GM15510 (cell line): ENCODE data around the gene KRT5.

Source experiments
- POLR2A ChIP-seq: IDR thresholded peaks from 3 replicates; pipeline ENCODE4 v1.6.1; 2011; ENCODE audit warnings: borderline replicate concordance; ENCODE audit not compliant: insufficient read length; ENCODE audit errors: extremely low read depth

Gene KRT5

DNA sequence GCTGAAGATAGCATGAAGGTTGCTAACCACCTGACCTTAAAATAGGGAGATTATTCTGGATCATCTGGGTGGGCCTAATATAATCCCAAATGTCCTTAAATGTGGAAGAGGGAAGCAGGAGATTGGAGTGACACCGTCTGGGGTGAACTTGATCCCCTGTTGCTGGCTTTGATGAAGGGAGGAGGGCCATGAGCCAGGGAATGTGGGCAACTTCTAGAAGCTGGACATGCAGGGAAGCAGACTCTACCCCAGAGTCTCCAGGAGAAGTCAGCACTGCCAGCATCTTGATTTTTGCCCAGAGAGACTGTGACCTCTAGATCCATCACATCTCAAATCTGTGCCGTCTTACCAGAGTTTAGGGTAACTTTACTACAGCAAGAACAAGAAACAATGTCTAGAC lies 9.2 kb upstream of the KRT5 start:
- no peak for TF ChIP-seq POLR2A

DNA sequence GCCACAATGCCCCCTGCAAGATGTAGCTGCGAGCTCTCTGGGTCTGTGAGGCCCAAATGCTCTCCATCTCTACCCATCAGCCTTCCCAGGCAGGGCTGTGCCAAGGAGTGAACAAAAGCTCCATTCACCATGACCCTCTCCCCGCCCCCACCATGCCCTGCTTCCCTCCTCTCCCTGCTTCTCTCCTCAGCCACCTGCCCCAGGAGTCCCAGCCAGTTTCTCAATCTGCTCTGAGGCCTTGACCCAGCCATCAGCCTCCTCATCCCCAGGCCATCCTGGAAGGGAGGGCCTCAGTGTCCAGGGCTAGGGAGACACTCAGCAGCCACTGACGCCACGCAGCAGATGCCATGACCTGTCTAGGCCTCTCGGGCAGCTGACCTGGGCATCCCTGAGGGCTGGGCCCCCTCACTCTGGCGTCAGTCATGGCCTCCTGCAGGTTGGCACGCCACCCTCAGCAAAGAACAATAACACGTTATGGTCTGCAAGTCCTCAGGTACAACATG lies 8.5 kb upstream of the KRT5 start:
- no peak for TF ChIP-seq POLR2A

DNA sequence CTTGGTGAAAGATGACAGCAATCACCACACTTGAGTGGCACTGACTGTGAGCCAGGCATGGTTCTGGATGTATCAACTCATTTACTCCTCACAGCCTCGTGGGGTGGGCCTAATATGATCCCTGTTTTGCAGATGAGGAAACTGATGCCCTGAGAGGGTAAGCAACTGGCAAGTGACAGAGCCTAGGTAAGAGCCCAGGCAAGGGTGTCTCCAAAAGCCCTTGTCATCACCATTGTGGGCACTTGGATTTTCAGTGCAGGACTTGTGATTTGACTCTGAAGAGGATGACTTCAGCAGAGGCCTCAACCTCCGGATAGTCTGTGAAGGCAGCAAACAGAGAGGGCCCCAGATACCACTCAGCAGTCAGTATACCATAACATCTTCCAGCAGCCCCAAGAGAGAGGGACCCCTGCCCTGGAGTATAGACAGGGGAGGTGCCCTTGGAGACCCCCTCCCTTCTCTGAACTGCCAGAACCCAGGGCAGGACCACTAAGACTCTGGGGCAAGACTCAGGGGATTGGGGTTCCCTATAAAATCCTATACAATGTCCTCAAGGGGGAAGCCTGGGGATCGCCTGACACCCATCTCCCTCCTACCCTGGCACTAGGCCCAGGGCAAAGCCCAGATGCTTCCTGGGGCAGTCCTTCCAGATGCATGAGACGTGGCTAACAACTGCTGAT lies 7.1 kb upstream of the KRT5 start:
- TF ChIP-seq POLR2A, result no peak

DNA sequence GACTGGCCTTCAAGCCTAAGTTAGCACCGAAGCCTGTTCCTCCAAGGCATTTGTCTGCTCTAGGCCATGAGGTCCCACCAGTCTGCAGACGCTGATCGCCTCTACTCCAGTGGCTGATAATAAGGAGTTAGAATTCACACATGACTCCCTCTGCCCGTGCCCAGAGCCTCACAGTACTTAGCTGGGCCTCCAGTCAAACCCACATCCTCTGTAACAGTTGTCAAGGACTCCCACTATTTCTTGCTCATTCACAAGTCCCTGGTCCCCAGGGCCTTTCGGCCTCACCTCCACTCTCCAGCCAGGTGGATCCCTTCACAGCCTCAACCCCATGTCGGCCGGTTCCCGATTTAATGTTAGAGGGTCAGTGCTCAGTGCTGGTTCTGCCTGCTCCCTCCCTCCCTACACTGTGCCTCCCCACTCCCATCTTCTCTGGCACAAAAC lies 6.3 kb upstream of the KRT5 start:
- TF ChIP-seq POLR2A, result no peak

DNA sequence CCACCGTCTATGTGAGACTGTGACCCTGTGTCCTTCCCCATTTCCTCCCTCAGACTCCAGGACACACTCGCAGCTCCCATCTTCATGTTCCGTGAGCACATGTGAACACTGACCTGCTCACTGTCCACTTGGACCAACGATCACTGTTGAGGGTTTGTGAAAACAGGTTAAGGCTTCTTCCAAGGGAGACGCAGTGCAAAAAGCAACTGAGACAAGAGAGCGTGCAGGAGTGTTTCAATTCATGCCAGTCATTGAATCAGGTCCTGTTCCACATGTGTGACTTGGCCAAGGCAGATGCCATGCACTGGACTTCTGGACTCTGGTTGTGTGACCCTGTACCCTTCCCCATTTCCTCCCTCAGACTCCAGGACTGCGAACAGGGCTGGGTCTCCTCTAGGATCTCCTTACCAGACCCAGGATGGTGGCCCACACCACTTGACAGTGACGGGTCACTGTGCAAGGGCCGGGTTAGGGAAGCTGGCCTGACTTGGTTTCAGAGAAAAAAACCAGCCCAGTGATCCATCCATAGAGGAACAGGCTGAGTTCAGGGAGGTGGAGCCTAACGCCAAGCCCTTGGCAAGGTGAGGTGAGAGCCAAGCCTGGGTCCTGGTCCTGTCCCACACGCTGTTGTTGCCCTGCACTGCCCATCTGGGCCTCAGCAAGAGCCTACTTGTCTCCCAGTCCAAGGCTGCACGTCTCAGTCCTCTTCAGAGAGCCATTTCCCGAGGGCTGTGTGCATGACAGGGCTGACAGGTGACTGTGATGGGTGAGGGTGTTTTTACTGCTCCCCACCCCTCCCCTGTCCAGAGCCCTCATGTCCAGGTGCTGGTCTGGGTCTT lies 5.7 kb upstream of the KRT5 start:
- TF ChIP-seq POLR2A, result no peak

DNA sequence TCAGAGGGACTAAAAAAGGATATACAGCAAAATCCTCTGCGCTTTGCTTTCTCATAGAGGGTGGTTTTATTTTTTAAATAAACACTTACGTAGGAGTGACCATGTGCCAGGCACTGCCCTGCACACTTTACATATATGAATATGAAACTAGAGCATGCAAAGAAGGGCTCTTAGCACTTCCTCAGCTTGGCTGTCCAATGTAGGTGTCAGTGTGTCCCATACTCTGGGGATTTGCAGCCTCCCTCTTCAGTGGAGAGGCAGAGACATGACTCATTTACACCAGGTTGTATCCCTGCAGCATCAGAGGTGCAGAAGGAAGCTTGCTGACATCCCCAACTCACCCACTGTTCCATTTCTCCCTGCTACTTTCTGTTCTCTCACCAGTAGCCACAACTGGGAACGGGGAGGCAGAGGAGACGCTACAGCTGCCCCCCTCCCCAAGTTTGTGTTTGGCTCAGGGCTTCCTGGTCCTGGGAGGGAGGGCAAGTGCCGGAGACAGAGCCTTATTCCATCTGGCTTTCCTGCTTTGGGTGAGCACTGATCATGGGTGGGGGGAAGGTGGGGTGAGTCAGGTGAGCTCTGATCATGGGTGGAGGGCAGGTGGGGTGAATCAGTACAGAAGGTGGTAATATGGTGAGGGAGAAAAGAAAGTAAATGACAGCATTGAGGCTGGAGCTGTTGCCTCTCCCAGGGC lies 4.9 kb upstream of the KRT5 start:
- TF ChIP-seq POLR2A, result no peak

DNA sequence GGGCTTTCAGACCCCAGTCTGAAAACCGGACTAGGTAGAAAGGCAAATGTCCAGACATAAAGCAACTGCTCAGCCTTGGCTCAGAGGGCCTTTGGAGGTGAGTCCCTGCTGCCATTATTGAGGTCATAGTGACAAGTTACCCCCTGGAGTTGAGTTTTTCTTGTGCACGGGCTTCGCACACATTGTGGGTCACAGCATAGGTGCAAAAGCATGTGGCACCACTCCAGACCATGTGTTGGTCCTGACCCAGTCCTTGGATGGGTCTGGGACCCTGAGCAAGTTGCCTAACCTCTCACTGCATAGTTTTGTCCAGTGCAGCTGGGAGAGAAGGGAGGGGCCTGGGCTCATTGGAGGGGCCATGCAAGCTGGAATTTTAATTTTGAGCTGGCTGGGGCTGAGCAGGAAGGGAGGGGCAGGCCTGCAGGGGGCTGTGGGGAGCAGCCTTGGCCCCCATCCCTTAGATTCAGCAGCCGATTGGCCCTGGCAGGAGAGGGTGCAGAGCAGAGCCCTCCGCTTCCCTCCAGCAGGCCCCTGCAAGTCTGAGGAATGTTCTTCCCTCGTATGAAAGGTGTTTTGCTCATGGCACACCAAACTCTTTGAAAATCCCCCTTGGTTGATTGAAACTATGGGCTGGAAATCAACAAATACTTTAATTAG lies 4.2 kb upstream of the KRT5 start:
- TF ChIP-seq POLR2A, result no peak

DNA sequence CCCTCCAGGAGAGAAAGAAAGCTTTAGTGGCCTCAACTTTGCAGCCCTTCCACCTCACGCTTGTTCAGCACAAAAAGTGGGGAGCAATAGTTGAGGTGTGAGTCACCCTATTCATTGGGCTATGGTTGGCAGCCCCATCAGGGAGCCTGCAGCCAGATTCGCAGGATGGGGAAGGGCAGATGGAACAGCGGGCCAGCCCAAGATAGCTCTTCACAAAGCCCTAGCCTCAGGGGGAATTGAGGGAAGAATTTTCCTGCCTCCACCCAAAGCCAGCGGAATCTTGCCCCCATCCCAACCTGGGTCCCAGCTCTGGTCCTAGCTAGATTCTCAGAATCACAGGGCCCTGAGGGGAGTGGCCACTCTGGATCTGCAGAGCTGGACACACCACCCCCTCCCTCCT lies 3.6 kb upstream of the KRT5 start:
- no peak for TF ChIP-seq POLR2A

DNA sequence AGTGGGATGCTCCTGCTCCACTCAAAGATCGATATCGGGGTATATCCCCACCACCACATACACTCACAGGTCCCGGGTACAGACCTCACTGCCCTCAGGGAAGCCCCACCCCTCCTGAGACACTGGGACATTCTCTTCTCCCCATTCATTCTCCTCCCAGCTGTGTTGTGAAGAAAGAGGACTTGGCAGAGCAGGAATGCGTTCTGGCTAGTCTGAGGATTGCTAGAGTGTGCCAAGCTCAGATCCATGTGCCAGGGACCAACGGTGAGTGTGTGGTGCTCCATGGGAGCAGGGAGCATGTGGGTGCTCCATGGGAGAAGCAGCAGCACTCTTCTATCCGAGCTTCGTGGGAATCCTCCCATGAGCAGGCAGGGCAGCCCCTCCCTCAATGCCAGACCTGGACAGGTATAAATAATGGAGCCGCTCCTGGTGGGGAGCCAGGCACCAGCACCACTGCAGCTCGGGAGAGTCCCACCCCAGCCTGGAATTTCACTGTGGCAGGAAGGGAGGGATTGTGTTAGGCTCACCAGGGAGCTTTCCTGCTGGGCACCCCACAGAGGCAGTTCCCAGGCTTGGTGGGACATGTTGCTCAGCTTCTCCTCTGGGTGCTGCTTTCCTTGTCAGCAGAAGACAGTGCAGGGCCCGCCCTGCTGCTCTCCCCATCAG lies 2.3 kb upstream of the KRT5 start:
- no peak for TF ChIP-seq POLR2A

DNA sequence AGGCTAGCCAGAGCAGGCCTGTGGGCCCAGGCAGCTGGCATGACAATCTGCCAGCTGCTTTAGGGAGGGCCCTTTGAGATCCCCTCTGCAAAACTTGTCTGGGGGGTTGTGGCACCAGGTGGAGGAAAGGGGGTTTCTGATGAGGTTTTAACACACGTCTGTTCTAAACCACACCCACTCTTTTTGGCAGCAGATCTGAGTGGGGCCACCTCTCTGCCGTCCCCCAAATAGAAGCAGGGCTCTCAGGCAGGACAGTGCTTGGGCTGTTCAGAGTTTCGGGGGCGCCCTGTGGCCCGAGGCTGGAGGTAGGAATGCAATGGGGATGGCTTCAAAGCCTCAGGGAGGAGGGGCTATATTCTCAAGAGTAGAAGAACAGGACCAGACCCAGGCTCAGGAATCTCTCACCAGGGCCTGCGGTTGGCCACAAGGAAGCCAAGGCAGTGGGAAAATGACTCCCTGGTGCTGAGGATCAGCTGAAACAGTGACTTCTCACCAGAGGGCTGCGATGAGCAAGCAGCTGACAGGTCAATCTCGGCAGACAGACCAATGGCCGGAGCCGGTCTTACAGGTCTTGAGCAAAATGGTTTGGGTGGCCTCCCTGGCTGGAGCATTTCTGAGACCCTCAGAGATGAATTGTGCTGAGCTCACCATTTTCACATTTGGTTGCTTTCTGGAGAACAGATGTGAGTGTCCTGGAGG lies 1.5 kb upstream of the KRT5 start:
- no peak for TF ChIP-seq POLR2A

DNA sequence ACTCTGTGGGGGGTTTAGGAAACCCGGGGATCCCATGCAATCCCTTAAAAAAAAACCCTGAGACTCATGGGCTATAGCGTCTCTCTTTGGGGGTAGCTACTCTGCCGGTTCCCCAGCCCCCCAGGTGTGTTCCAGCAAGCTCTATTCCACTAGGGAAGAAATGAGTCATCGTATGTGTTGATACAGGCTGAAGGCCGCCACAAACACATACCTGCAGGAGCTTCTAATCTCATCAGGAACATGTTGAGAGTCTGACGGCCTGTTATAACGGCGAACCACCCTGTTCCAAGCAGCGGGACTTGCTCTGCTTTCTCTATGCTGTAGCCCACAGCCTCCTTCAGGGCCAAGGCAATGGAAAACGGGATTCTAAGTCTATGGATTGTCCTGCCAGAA lies 977 bp upstream of the KRT5 start:
- TF ChIP-seq POLR2A, result no peak

DNA sequence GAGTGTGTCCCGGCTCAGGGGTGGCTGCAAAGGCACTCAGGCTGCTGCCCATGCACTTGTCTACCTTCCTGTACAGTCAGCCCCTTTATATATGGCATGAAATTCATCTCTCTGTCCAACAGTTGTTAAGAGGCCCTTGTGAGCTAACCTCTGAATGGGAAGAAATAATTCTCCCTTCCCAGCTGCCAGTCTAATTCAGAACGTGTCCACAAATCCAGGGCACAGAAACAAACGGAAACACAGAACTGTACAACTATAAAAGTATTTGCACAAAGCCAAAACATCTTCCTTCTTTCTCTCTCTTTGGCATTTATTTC lies 849 bp downstream of the KRT5 start:
- TF ChIP-seq POLR2A, result no peak

DNA sequence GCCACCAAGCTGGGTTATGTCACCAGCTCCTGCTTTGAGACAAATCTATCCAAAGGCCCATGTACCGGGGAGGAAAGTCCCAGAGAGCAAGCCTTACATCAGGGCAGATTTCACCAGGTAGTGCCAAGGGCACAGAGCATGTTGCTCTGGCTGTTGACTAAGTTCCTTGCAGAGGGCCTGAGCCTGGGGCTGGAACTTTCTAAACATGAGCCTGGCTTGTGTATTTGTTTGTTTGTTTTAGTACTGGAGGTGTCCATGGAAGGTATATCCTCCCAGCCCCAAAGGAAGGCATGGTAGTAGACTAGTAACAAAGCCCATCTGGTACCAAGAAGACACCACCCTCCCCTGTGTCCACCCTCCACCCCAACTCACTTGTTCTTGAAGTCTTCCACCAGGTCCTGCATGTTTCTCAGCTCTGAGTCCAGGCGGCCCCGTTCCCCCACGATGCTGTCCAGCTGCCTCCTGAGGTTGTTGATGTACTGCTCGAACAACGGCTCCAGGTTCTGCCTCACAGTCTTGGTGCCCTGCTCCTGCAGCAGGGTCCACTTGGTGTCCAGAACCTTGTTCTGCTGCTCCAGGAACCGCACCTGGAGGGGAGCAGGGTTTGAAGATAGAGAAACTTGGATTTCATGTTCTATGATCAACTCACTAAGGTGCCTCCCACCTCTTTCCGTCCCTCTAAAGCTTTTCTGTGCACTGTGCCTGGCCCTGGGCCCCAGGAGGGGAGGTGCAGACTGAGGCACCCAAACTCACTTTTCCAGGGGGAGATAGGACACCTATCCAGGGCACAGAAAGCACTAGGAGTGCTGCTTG lies 1.4 kb downstream of the KRT5 start:
- TF ChIP-seq POLR2A, result no peak
